Left renal pelvis (tissue), 4 donors: Measurements from ENCODE around the gene OR52A1. TPM values are rescaled to one million over a fixed set of nuclear protein-coding genes. Genes with fewer than 3 reads are reported as not detected.

Experiments
- DNase-seq, 4 donors: peaks; one replicate each; pipeline ENCODE4 v3.0.0-alpha.2; 2013; ENCODE audit warnings: low read depth in 4 of 4, low spot score in 3 of 4
- polyA plus RNA-seq, 4 donors: library from polyadenylated mRNA; unstranded; fragments of 120-200 nt; gene quantifications; one replicate each; pipeline ENCODE4 v1.2.1, GENCODE V29; 2013; ENCODE audit not compliant: insufficient read length in 4 of 4

OR52A1 gene
- polyA plus RNA-seq, 4 donors = 0.01 to 0.05 TPM; not detected in 2

DNA sequence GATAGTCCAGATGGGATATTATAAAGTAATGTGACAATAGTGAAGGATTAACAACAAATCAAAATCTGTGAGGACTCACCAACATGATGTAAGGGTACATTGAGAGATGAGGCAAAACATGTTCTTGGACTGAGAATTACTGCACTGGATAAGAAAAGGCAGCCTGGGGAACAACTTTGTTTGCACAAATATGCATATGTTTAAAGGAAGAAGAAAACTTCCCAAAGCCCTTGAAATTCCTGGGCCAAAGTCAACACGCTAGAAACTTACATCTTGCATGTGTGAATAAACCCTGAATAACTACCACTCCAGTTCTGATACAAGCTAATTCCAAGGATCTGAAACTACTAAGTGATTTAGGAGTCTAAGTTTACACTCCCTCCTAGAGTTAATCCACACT is 17.5 kb downstream of the OR52A1 start:
- DNase-seq = no peak

DNA sequence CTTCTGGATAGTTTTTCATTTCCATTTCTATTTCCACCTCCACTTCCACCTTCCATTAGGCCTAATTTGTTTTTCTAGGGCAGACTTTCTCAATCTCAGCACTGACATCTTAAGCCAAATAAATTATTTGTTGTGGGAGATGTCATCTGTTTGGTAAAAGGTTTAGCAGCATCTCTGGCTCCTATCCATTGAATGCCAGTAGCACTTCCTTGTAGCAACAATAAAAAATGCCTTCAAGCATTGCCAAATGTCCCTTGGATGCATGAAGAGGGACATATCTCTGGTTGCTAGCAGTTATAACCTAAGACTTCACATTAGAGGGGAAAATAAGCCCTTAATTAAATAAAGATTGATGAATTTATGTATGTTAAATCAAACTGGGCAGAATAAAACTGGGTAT is 18.3 kb downstream of the OR52A1 start:
- no peak for DNase-seq

- DNase-seq = no peak
Observed at GRCh38 chr11:5131584-5132335, 22.8 kb downstream of the OR52A1 start.

- DNase-seq = no peak
Observed at GRCh38 chr11:5129457-5129877, 25.1 kb downstream of the OR52A1 start.

- DNase-seq = no peak
Observed at GRCh38 chr11:5124891-5125620, 29.5 kb downstream of the OR52A1 start.

- DNase-seq = peak; percentile 16 to 36 (median 28)
Observed at GRCh38 chr11:5123802-5124521, 30.6 kb downstream of the OR52A1 start.

DNA sequence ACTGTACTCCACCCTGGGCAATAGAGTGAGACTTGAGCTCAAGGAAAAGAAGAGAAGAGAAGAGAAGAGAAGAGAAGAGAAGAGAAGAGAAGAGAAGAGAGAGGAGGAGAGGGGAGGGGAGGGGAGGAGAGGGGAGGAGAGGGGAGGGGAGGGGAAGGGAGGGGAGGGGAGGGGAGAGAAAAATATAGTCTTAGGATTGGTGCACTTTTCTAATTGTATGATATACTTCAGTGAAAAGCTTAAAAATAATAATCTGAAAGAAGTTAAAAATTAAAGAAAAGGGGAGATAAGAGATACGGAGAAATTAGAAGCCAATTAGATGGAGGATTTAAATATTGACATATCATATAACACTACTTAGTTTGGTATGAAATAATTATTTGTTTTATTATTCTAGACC is 35.7 kb downstream of the OR52A1 start:
- DNase-seq = no peak

DNA sequence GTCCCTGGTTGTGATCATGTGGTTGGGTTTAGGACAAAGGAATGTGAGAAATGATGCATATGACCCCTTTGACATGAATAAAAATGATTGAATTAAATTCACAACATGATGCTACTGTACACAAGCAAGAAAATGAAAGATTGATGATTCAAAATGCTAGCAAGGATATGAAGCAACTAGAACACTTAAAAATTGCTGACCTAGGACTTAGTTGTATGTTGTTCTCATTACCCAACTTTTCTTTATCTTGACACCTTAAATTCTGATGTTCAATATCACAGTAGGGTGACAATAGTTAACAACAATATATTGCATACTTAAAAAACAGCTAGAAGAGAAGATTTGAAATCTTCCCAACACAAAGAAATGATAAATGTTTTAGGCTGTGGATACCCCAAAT is 37.0 kb downstream of the OR52A1 start:
- no peak for DNase-seq

DNA sequence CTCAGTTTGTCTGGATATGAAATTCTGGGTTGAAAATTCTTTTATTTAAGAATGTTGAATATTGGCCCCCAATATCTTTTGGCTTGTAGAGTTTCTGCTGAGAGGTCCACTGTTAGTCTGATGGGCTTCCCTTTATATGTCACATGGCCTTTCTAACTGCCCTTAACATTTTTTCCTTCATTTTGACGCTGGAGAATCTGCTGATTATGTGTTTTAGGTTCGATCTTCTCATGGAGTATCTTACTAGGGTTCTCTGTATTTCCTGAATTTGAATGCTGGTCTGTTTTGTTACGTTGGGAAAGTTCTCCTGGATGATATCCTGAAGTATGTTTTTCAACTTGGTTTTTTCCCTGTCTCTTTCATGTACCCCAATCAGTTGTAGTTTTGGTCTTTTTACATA is 39.2 kb downstream of the OR52A1 start:
- DNase-seq = no peak

DNA sequence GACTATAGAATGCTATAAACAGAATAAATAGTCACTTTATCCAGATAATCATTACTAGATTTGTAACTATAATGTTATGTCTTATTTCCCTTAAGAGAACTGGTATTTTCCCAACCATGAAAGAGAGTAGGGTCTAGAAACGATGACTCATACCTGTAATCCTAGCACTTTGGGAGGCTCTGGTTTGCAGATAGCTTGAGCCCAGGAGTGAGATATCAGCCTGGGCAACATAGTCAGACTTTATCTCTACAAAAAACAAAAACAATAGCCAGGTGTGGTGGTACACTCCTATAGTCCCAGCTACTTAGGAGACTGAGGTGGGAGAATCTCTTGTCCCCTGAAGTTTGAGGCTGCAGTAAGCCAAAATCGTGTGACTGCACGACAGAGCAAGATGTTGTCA is 47.3 kb downstream of the OR52A1 start:
- DNase-seq = no peak

DNA sequence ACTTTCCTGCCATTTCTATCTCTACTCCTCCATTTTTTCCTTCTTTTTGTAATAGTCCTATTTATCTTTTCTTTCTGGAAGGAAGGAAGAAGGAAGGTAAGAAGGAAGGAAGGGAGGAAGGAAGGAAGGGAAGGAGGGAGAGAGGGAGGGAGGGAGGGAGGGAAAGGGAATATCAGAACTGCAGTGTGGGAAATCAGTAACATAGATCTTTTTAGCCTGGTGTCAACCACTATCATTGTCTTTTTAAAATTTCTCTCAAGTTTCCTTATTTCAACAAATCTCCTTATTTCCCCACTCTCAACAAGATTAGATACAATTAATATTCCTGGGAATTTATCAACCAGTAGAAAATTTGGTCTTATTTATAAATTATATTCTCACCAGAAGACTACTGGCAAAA is 51.5 kb downstream of the OR52A1 start:
- no peak for DNase-seq

DNA sequence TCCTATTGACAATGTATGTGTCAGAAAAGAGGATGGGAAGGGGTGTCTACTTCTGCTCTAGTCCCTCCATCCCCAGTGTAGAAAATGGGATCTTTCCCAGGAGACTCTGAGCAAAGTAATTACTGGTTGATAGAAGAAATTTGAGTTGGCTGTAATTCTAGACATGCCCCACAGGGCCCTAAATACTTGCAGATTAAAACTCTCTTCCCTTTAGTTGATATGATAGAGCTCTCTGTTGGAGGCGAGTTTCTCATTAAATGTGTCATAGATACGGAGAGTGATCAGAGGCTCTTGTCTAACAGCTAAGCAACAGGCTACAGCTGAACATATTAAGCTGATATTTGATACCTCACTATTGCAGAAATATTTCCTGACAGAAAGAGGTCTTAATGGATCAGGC is 52.3 kb downstream of the OR52A1 start:
- DNase-seq = no peak

DNA sequence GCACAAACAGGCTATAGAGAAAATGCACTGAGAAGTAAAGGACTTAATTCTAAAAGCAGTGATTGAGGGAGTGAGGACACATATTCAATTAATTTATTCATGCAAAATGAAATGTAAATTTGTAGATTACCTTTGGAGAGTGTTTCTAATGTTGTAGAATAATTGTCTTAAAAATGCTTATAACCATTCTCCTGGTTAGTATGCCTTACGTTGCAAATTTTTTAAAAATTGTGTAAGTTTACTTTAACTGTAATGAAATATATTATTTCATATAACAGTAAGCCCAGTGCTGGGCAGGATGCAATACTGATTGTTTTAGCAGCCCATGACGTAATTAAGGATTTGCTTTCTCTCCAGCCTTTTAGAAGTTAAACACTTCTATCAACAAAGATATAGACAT is 58.5 kb downstream of the OR52A1 start:
- DNase-seq = no peak

Other genes starting within 250 kb of the OR52A1 start
- under 1 TPM in 1 of 4 donors, not detected in 3; 0.08 TPM for gene OR51G2, start 235.4 kb downstream of the OR52A1 start, polyA plus RNA-seq
- not detected for gene OR51G1, start 230.4 kb downstream of the OR52A1 start, polyA plus RNA-seq
- gene OR51A4, start 207.2 kb downstream of the OR52A1 start, polyA plus RNA-seq = under 1 TPM in 1 of 4 donors, not detected in 3; 0.05 TPM
- not detected for gene OR51A2, start 199.0 kb downstream of the OR52A1 start, polyA plus RNA-seq
- gene OR51L1, start 159.9 kb downstream of the OR52A1 start, polyA plus RNA-seq = under 1 TPM in 3 of 4 donors, not detected in 1; 0.05 to 0.06 (median 0.05) TPM
- gene OR52J3, start 108.2 kb downstream of the OR52A1 start, polyA plus RNA-seq = not detected
- gene OR52E2, start 95.1 kb downstream of the OR52A1 start, polyA plus RNA-seq = not detected
- not detected for gene OR52E1, start 85.2 kb downstream of the OR52A1 start, polyA plus RNA-seq
- not detected for gene OR52A5, start 16.4 kb downstream of the OR52A1 start, polyA plus RNA-seq
- gene OR51V1, start 45.9 kb upstream of the OR52A1 start, polyA plus RNA-seq = not detected
- gene HBB, start 72.3 kb upstream of the OR52A1 start, polyA plus RNA-seq = 1,000 to 10,000 TPM in 1 of 4 donors, 100 to 1,000 TPM in 2, 10 to 100 TPM in 1; 99.7 to 2,476 (median 158) TPM
- 1 to 10 TPM; 1.1 to 2.9 (median 1.5) TPM for gene HBD, start 79.7 kb upstream of the OR52A1 start, polyA plus RNA-seq
- gene HBG1, start 95.1 kb upstream of the OR52A1 start, polyA plus RNA-seq = 10 to 100 TPM in 1 of 4 donors, 1 to 10 TPM in 3; 6.7 to 37.9 (median 9.1) TPM
- gene HBG2, start 100.0 kb upstream of the OR52A1 start, polyA plus RNA-seq = over 10,000 TPM in 1 of 4 donors, 1,000 to 10,000 TPM in 3; 1,504 to 42,529 (median 2,280) TPM
- 10 to 100 TPM in 2 of 4 donors, 1 to 10 TPM in 2; 4.2 to 97.8 (median 8.2) TPM for gene HBE1, start 115.2 kb upstream of the OR52A1 start, polyA plus RNA-seq
- under 1 TPM in 2 of 4 donors, not detected in 2; 0.26 to 0.38 TPM for gene OR51B4, start 147.2 kb upstream of the OR52A1 start, polyA plus RNA-seq
- not detected for gene OR51B2, start 169.5 kb upstream of the OR52A1 start, polyA plus RNA-seq
- under 1 TPM; 0.17 to 0.43 (median 0.41) TPM for gene OR51B5, start 188.8 kb upstream of the OR52A1 start, polyA plus RNA-seq
- not detected for gene OR51B6, start 196.8 kb upstream of the OR52A1 start, polyA plus RNA-seq
- not detected for gene OR51M1, start 229.1 kb upstream of the OR52A1 start, polyA plus RNA-seq